Kidney (tissue), 14 donors: ENCODE measurements around the gene POLR3A. TPM values are rescaled to one million over a fixed set of nuclear protein-coding genes. Genes with fewer than 3 reads are reported as not detected.

Experiments
- DNase-seq, 5 donors: peaks; one replicate each; pipeline ENCODE4 v3.0.0-alpha.2; 2013 to 2020
- FAIRE-seq: peaks from 2 replicates; lab custom pipeline; 2012; peaks lifted over from hg19 to GRCh38; lab: Jason Lieb, UNC
- H3K27ac ChIP-seq, 2 donors: one replicate each; pipeline ENCODE4 v1.7.0; 2013; ENCODE audit warnings: low read depth in 2 of 2, low read length in 2 of 2, inconsistent platforms in 1 of 2
- H3K27me3 ChIP-seq: one replicate; pipeline ENCODE4 v1.7.1; 2013; ENCODE audit warnings: low read length, inconsistent platforms; ENCODE audit not compliant: control insufficient read depth, insufficient read depth
- H3K36me3 ChIP-seq, 3 donors: one replicate each; pipeline versions ENCODE4 v1.7.0 to v1.7.1; 2013; ENCODE audit warnings: low read length in 3 of 3, control low read depth in 1 of 3, inconsistent platforms in 1 of 3; ENCODE audit not compliant: insufficient read depth in 3 of 3, control insufficient read depth in 2 of 3
- H3K4me1 ChIP-seq, 3 donors: one replicate each; pipeline versions ENCODE4 v1.7.0 to v1.7.1; 2013; ENCODE audit warnings: low read length in 3 of 3, inconsistent platforms in 1 of 3, low read depth in 1 of 3; ENCODE audit not compliant: control insufficient read depth in 2 of 3, insufficient read depth in 2 of 3
- H3K4me3 ChIP-seq, 3 donors: one replicate each; pipeline versions ENCODE4 v1.7.0 to v1.8.1; 2013; ENCODE audit warnings: low read length in 3 of 3, control low read depth in 1 of 3, inconsistent platforms in 1 of 3
- H3K9ac ChIP-seq, 3 donors: one replicate each; pipeline versions ENCODE4 v1.7.0 to v1.7.1; 2013; ENCODE audit warnings: low read length in 3 of 3, control low read depth in 1 of 3, inconsistent platforms in 1 of 3
- H3K9me3 ChIP-seq, 3 donors: one replicate each; pipeline versions ENCODE4 v1.7.0 to v1.7.1; 2013; ENCODE audit warnings: low read length in 3 of 3, control low read depth in 1 of 3, inconsistent platforms in 1 of 3; ENCODE audit not compliant: control insufficient read depth in 2 of 3, insufficient read depth in 1 of 3
- intact Hi-C: fragments of 100-400 bp; cut with DNase I; formaldehyde crosslinking; loops from one replicate; pipeline ENCODE4 v1.11.1; 2022
- polyA plus RNA-seq: library from polyadenylated mRNA; stranded (reverse); fragments of 350-450 nt; fragmentation: Illumina TruSeq; extraction: RNeasy Lipid Tissue Mini Kit (QIAGEN cat#74804); gene quantifications from one replicate; pipeline ENCODE4 v1.2.3, GENCODE V29; 2014; ENCODE audit warnings: low read depth, low replicate concordance; ENCODE audit not compliant: insufficient read depth
- total RNA-seq: library from RNA; stranded (reverse); fragmentation: NEBNext Ultra II Directional; extraction: Animal tissue kit (Norgen Biotek cat#: 25700); gene quantifications from one replicate; pipeline ENCODE4 v1.2.1, GENCODE V29; 2021
- TF ChIP-seq, protein P1 (sequence below): IDR thresholded peaks from 3 replicates; pipeline ENCODE4 v1.5.1; 2012; ENCODE audit warnings: mild to moderate bottlenecking, moderate library complexity, borderline replicate concordance; ENCODE audit not compliant: insufficient read depth; ENCODE audit errors: extremely low read depth
- donor health status: control.
- donor health status: control.
- donor health status: control.
- donor health status: control.
- donor health status: control.
- donor health status: DM: yes; HTN: yes; CAD: no.
- donor health status: Normal renal cell carcinoma (clear cell type).

Gene POLR3A
- total and polyA plus RNA-seq, 2 donors from 2014 or later = 4.9 to 13.3 TPM

DNA sequence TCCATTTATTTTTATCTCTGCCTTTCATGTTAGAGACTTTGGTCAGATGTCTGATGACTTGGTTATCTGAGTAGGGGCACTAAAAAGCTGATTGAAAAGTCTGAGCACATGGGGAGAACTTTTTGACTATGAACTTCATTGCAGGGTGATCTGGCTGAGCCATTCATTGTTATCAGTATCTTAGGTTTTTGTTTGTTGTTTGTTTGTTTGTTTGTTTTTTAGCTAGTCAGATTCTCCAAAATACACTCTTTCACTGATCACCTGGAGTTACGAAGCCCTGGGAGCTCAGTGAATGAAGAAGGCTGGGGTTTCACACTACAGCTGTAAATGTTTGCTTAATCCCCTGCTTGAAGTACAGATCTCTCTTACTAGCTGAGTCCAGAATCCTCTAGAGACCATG is 74.2 kb downstream of the POLR3A start:
- DNase-seq = no peak
- Histone ChIP-seq H3K9me3 (peaks cover 0 to 4% (median 0%) of the 10 kb centered on the region in 3 donors), H3K4me1 (no peaks in the 10 kb centered on the region), H3K36me3 (no peaks in the 10 kb centered on the region), H3K27me3 (no peaks in the 10 kb centered on the region), H3K4me3 (no peak overlapping the region), H3K9ac (no peak overlapping the region), H3K27ac (no peak overlapping the region)
- FAIRE-seq = no peak
- intact Hi-C loops = no loop called here
- TF ChIP-seq, protein P1, sequence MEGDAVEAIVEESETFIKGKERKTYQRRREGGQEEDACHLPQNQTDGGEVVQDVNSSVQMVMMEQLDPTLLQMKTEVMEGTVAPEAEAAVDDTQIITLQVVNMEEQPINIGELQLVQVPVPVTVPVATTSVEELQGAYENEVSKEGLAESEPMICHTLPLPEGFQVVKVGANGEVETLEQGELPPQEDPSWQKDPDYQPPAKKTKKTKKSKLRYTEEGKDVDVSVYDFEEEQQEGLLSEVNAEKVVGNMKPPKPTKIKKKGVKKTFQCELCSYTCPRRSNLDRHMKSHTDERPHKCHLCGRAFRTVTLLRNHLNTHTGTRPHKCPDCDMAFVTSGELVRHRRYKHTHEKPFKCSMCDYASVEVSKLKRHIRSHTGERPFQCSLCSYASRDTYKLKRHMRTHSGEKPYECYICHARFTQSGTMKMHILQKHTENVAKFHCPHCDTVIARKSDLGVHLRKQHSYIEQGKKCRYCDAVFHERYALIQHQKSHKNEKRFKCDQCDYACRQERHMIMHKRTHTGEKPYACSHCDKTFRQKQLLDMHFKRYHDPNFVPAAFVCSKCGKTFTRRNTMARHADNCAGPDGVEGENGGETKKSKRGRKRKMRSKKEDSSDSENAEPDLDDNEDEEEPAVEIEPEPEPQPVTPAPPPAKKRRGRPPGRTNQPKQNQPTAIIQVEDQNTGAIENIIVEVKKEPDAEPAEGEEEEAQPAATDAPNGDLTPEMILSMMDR = no peak

DNA sequence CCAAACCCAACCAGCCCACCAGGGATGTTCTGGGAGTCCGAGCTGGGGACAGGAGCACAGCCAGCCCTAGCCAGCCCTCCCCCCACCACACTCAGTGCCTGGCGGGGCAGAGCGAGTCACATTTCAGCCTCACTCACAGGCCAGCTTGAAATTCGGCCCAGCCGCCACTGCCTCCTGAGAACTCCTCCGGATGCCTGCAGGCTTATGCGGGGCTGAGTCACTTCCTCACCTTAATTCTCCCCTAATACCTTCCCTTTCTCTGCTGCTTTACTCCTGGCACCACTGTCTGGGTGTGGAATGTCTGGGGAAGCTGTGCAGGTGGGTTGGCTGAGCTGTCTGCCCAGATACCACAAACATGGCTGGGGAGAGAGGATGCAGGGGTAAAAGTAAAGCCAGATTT is 80.1 kb downstream of the POLR3A start:
- intact Hi-C loops = no loop called here
- Histone ChIP-seq H3K9ac (no peak overlapping the region), H3K9me3 (peaks cover 0 to 4% (median 0%) of the 10 kb centered on the region in 3 donors), H3K36me3 (no peaks in the 10 kb centered on the region), H3K4me1 (no peaks in the 10 kb centered on the region), H3K4me3 (no peak overlapping the region), H3K27me3 (no peaks in the 10 kb centered on the region), H3K27ac (no peak overlapping the region)
- FAIRE-seq = no peak
- peak; percentile 52 to 81 (median 68) for DNase-seq
- TF ChIP-seq, protein P1 = no peak

DNA sequence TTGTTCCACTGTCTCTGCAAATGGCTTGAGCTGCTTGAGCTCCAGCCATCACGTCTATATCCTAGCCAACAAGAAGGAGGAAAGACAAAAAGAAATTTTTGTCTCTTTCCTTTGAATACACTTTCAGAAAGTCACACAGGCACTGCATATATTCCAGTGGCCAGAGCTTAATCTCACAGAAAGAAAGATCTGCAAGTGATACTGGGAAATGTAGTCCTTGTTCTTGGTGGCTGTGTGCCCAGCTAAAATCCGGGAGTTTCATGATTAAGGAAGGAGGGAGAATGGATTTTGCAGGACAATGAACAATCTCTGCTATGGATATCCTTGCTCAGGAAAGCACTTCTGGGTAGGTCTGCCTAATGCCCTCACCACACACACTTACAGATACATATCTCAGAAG is 83.2 kb downstream of the POLR3A start:
- TF ChIP-seq, protein P1 = no peak
- DNase-seq (no peak), FAIRE-seq (no peak)
- H3K9ac ChIP-seq = no peak overlapping the region
- no peak overlapping the region for H3K4me3 ChIP-seq
- no peaks in the 10 kb centered on the region for H3K36me3 ChIP-seq
- intact Hi-C loops = no loop called here
- no peaks in the 10 kb centered on the region for H3K27me3 ChIP-seq
- no peaks in the 10 kb centered on the region for H3K4me1 ChIP-seq
- H3K9me3 ChIP-seq = peaks cover 0 to 4% (median 0%) of the 10 kb centered on the region in 3 donors
- H3K27ac ChIP-seq = no peak overlapping the region

DNA sequence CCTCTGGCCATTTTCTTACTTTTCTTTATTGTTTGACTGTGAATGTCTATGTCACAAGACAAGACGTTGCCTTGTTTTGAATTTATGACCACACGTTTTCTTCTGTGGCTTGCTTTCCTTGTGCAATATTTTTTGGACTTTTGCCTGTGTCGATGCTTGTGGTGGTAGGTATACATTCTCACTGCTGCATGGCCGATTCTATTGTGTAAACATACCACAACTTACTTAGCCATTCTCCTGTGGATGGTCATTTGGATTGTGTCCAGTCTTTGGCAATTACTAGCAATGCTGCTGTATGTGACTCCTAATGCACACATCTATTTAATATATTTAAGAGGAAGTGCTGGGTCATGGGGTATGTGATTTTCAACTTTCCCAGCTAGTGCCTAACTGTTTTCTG is 84.8 kb downstream of the POLR3A start:
- no peaks in the 10 kb centered on the region for H3K9me3 ChIP-seq
- no peaks in the 10 kb centered on the region for H3K36me3 ChIP-seq
- FAIRE-seq (no peak), DNase-seq (no peak)
- no peak overlapping the region for H3K9ac ChIP-seq
- intact Hi-C loops = no loop called here
- H3K27ac ChIP-seq = no peak overlapping the region
- H3K4me3 ChIP-seq = no peak overlapping the region
- TF ChIP-seq, protein P1 = no peak
- no peaks in the 10 kb centered on the region for H3K4me1 ChIP-seq
- H3K27me3 ChIP-seq = no peaks in the 10 kb centered on the region
